ENCODE data around the gene MAST1.
"Not testable (repeated sequence)": the region's sequence is repeated elsewhere in the genome, so short reads cannot be mapped to it uniquely, and the experiment has no call there.

The MAST1 gene

GRCh38 chr19:12801466-12802266 is 36.6 kb upstream of the MAST1 start, which contains the start of the genes PRDX2 and THSD8:
Gene PRDX2 (minus strand): TSS chr19:12801800. CDS start chr19:12801261, 539 bp downstream.
Gene THSD8 (plus strand): TSS chr19:12802069. CDS start chr19:12802072, 3 bp downstream.
- DNase-seq = peak; percentile 74

DNA sequence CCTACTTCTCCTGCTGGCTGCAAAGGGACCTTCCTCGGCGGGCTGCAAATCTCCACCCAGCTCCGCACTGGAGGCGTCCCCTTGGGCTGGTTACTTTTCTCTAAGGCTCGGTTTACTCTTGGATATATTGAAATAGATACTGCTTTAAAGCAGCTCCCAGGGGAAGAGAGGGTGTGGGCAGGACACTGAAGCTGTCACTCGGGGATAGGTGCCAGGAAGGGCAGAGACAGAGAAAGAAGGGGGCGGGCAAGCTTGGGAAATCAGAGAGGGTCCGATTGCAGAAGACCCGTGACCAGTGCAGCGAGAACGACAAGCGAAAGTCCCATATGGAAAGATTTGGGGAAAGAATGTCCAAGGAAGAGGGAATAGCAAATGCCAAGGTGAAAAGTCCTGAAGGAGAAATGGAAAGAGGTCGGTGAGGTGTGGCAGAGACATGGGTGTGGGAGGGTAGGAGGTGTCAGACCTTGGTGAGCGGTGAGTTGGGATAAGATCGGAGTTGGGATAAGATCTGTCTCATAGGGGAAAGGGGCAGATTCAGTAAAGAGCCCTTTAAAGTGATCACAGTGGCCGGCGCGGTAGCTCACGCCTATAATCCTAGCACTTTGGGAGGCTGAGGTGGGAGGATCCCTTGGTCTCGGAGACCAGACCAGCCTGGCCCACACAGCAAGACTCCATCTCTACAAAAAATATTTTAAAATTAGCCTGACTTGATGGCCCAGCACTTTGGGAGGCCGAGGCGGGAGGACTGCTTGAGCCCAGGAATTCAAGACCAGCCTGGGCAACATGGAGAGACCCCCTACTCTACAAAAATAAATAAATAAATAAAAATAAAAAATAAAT is 35.8 kb upstream of the MAST1 start:
- no peak for DNase-seq

- no peak for DNase-seq
These were observed 34.3 kb upstream of the MAST1 start for GRCh38 chr19:12804051-12804450.

GRCh38 chr19:12806242-12807081 is 31.9 kb upstream of the MAST1 start, which contains the start of gene RNASEH2A:
Gene RNASEH2A (plus strand): TSS chr19:12806584. CDS start chr19:12806674, 90 bp downstream.
- DNase-seq = peak; percentile 87

GRCh38 chr19:12815088-12815487 is 23.2 kb upstream of the MAST1 start:
- DNase-seq = no peak

- DNase-seq = not testable (repeated sequence)
These were observed 21.1 kb upstream of the MAST1 start for GRCh38 chr19:12817188-12817587.

GRCh38 chr19:12817810-12818209 is 20.5 kb upstream of the MAST1 start:
- DNase-seq = not testable (repeated sequence)

GRCh38 chr19:12821761-12822160 is 16.6 kb upstream of the MAST1 start:
- DNase-seq = no peak

- DNase-seq = no peak
These were observed 12.8 kb upstream of the MAST1 start for GRCh38 chr19:12825254-12826131.

DNA sequence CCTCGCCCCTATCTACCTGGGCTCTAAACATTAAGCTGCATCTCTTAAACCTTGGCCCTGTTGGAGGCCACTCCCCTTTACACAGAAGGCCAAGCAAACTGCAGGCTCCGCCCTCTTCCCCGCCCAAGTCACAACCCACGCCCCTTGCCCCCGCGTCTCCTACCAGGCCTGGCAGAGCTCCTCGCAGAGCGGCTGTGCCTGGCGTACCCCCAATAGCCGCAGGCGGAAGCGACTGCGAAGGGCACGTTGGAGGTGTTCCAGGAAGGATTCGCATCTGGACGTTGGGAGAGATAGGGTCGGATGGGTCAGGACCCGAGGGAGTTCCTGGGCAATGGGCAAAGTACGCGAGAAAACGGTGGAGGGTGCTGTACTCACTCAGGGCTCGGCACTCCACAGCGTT is 9.8 kb upstream of the MAST1 start:
- peak; percentile 51 for DNase-seq

GRCh38 chr19:12833418-12833737 is 4.9 kb upstream of the MAST1 start:
- DNase-seq = no peak

DNA sequence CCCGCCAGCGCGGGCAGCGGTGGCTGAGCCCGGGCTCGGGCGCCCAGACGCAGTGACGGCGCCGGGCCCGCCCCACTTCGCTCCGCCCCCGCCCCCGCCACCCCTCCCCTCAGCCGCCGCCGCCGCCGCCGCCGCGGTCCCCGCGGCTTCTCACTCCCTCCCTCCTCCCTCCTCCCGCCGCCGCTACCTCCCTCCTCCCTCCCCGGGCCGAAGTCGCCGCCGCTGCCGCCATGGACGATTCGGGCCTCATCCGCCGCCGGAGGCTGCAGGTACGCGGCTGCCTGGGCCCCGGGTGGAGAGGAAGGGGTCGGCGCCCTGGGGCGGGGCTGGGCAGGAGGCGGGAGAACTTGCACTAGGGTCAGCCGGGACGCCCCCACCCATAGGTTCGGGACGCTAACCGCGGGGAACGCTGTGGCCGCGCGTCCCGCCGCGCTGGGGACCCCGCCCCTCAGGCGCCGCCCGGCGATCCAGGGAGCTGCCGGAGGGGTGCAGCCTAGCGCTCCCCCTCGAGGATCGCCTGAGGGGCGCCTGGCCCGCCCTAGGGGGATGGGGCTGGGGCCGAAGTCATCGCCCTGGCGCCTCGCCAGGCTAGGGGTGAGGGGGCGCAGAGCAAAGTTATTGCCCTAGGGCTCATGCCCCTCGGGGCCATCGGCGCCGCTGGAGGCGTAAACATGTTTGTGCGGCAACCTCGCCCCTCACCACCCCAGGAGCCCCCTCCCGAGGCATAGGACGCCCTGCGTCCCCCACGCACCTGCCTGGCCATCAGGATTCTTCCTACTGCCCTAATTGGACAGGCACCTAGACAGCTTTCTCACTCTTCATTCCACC is 4.4 kb upstream of the MAST1 start:
- peak; percentile 60 for DNase-seq

DNA sequence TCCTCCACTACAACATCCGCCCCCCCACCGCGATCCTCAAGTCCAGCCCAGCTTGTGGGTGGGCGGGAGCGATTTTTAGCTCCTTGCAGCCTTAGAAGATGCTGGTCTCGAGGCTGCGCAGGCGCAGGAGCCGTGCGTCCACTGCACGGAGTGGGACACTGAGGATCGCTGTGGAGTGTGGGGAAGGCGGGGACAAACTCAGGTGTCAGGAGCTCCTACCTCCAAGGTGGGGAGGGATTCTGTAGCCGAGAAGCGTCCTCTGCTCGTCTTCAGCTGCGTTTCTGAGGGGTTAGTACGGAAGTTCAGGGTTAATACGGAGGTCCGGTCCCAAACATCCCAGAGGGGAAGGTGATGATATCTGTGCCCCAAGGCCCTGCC is 3.8 kb upstream of the MAST1 start, which contains the start of gene RTBDN:
Gene RTBDN (minus strand): TSS at position 14 of the 378 bp plus-strand sequence. CDS start 4,600 bp downstream, outside the sequence.
- no peak for DNase-seq

DNA sequence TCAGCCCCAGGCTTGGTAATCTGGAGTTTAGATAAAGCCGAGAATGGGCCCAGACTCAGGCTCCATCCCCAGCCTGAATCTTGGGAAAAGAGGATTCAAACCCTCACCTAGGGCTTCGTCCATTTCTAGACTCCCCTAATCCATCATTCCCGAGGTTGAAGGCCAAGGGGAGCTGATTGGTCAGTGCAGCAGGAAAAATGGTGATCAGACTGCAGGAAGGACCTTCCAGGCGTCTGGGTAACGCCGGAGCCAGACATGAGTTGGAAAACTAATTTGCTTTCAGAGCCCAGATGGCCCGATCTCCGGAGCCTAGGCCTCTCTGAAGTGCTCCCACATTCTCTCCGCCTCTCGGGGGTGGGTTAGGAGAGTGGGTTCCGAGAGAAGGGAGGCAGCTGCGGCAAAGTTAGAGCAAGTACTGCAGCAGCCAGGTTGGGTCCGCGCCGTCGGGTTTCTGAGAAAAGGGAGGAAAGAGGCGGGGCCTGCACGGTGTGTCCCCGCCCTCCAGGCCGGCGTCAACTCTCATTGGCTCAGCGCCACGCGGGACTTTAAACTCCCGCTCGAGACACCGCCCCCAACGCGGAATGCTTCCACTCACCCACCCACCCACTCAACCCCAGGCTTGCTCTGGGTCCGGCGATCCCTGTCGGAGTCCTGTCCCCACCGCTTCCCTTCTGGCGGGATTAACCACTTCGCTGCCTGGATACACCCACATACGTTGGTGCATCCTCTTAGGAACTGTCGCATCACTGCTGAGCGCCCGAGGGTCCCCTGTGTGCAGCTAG is 3.1 kb upstream of the MAST1 start:
- peak; percentile 60 for DNase-seq

GRCh38 chr19:12836529-12836863 is 1.8 kb upstream of the MAST1 start:
- DNase-seq = no peak

GRCh38 chr19:12837225-12837624 is 1.1 kb upstream of the MAST1 start:
- DNase-seq = no peak

- DNase-seq = no peak
These were observed 806 bp downstream of the MAST1 start for GRCh38 chr19:12838886-12839756.

DNA sequence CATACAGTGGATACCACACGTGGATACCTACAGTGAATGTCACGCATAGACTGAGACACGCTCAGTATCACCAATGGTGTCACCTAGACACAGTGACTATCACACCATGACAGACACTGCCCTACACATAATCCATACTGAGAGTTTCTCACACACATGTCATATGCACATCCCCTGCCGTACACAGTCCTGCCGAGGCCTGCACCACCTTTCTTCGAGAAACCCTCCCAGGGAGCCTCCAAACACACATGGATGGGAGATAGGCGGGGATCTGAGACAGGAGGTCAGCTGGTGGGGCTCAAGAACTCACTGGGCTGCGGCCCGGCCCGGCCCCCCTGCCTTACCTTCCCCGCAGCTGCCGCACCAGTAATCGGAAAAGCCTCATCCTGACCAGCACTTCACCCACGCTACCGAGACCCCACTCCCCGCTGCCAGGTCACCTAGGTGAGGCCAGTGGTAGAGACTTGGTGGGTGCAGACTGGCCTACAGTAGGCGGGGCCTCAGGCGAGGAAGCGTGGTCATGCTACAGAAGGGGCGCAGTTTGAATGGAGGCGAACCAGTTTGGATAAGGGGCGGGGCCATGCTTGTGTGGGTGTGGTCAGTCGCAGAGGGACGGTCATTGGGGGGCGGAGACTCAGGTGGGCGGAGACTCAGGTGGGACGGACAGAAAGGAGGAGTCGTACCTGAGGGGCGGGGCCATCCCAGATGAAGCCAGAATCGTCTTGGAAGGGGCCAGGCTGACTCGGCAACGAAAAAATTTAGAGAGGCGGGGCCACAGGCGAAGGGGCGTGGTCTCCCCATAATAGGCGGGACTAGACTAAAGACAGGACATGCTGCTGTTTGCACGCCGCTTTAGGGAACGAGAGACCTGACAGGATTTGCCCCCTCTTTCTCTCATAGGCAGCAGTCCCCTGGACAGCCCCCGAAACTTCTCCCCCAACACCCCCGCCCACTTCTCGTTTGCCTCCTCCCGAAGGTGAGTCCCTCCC is 2.1 kb downstream of the MAST1 start:
- DNase-seq = no peak
